Endothelial cell of umbilical vein (primary cell): ENCODE data around the gene MGST2.
"Not testable (repeated sequence)": the region's sequence is repeated elsewhere in the genome, so short reads cannot be mapped to it uniquely, and the experiment has no call there.

ENCODE experiments used
- EZH2 ChIP-seq: IDR thresholded peaks from 2 replicates; pipeline ENCODE4 v1.6.1; 2012; ENCODE audit warnings: borderline replicate concordance, low read depth, mild to moderate bottlenecking, moderate library complexity, low read length, inconsistent platforms; ENCODE audit not compliant: severe bottlenecking
- POLR2A ChIP-seq: IDR thresholded peaks from 2 replicates; pipeline ENCODE4 v1.6.1; 2012; ENCODE audit warnings: low read depth, mild to moderate bottlenecking, control low read depth, low read length
- TF ChIP-seq, protein P1 (sequence below), 2 donors: IDR thresholded peaks; 1 replicate in 1 of 2; 2 replicates in 1 of 2; pipeline ENCODE4 v1.5.1; 2011; ENCODE audit warnings: low read length in 2 of 2, mild to moderate bottlenecking in 2 of 2, moderate library complexity in 2 of 2, control low read depth in 1 of 2, inconsistent platforms in 1 of 2, low read depth in 1 of 2; ENCODE audit not compliant: insufficient read depth in 1 of 2; ENCODE audit errors: extremely low read depth in 1 of 2

- not testable (repeated sequence) for TF ChIP-seq POLR2A, EZH2
- TF ChIP-seq, protein P1, sequence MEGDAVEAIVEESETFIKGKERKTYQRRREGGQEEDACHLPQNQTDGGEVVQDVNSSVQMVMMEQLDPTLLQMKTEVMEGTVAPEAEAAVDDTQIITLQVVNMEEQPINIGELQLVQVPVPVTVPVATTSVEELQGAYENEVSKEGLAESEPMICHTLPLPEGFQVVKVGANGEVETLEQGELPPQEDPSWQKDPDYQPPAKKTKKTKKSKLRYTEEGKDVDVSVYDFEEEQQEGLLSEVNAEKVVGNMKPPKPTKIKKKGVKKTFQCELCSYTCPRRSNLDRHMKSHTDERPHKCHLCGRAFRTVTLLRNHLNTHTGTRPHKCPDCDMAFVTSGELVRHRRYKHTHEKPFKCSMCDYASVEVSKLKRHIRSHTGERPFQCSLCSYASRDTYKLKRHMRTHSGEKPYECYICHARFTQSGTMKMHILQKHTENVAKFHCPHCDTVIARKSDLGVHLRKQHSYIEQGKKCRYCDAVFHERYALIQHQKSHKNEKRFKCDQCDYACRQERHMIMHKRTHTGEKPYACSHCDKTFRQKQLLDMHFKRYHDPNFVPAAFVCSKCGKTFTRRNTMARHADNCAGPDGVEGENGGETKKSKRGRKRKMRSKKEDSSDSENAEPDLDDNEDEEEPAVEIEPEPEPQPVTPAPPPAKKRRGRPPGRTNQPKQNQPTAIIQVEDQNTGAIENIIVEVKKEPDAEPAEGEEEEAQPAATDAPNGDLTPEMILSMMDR (IDR thresholded peaks at IDR 0.05; ENCODE audit: extremely low read depth in 1 of 2, insufficient read depth in 1 of 2, low read depth in 1 of 2, low read length in 2 of 2) = not testable (repeated sequence)
Measured at GRCh38 chr4:139698167-139698925, 32.7 kb downstream of the MGST2 start.
